Stimulated activated CD8-positive, alpha-beta memory T cell treated with anti-CD3 and anti-CD28 coated beads, Interleukin-12 subunit alpha, Interleukin-12 subunit beta, amount 100 ng/mL, for 24 hours (primary cell): Measurements from ENCODE around the gene FAM171A2.
A peak's percentile ranks its signal among the peaks of the same experiment; 100 is the strongest.
"Not testable (repeated sequence)": the region's sequence is repeated elsewhere in the genome, so short reads cannot be mapped to it uniquely, and the experiment has no call there.

ENCODE experiments used
- DNase-seq: peaks from one replicate; pipeline ENCODE4 v3.0.0-alpha.2; 2020; ENCODE audit errors: extremely low read depth

The FAM171A2 gene

DNA sequence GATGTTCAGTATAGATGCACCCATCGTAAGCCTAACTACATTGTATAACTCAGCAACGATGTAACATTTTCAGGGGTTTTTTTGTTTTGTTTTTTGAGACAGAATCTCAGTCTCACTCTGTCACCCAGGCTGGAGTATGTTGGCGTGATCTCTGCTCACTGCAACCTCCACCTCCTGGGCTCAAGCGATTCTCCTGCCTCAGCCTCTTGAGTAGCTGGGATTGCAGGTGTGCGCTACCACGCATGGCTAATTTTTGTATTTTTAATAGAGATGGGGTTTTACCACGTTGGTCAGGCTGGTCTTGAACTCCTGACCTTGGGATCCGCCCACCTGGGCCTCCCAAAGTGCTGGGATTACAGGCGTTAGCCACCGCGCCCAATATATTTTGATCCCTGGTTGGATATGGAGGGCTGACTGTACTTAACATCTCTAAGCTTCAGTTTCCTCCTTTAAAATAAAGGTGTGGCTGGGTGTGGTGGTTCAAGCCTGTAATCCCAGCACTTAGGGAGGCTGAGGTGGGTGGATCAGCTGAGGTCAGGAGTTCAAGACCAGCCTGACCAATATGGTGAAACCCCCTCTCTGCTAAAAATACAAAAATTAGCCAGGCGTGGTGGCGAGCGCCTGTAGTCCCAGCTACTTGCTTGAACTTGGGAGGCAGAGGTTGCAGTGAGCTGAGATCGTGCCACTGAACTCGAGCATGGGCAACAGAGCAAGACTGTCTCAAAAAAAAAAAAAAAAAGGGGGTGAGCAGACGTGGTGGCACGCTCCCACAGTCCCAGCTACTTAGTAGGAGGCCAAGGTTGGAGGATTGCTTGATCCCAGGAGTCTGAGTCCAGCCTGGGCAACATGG is 16.2 kb downstream of the FAM171A2 start:
- not testable (repeated sequence) for DNase-seq

DNA sequence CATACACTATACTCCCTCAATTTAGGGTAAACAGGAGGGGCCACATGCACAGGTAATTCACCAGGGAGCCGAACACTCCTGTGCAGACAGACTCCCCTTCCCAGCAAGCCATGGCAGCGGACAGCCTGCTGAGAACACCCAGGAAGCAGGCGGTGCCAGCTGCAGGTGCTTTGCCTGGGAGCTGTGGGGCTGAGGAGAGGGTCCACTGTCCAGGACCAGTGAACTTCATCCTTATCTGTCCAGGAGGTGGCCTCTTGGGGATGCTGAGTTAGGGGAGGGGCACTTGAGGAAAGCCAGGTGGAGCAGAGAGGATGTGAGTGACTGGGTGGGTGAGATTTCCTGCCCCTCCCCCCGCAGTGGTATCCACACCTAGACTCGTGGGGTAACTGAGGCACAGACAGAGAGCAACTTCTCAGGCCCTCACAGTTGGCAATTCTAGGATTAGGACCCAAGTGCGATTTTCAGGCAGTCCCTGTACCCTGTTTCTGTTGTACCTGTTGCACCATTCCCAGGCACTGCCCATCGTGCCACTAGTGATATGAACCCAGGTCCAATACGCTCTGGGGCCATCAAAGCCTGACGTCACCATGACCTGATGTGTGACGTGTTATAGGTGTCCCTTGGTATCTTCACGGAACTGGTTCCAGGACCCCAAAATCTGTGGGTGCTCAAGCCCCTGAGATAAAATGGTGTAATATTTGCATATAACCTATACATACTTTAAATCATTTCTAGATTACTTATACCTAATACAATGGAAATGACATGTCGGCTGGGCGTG is 17.4 kb downstream of the FAM171A2 start:
- no peak for DNase-seq

DNA sequence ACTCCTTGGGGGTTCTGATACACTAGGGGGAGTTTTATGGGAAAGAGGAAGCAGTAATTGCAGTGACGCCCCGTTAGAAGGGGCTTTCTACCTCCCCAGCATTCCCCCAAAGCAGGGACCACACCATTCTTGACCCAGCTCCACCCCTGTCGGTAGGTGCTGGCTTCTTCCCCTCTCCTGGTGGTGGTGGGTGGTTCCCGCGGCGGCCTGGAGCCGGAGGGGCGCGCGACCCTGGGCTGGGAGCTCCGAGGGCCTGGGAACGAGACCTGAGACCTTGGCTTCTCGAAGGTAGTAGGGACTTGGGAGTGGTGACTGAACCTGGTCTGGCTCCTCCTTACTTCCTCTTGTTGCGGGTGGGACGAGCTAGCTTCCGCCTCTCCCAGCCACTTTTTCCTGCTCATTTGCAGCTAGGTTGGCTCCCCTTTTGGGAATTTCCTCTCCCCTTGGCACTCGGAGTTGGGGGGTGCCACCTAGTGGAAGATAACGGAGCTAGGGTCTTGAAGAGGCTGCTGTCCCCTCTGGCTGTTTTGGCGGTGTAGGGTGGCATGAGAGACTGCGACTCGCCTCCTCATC is 18.1 kb downstream of the FAM171A2 start:
- DNase-seq: no peak

DNA sequence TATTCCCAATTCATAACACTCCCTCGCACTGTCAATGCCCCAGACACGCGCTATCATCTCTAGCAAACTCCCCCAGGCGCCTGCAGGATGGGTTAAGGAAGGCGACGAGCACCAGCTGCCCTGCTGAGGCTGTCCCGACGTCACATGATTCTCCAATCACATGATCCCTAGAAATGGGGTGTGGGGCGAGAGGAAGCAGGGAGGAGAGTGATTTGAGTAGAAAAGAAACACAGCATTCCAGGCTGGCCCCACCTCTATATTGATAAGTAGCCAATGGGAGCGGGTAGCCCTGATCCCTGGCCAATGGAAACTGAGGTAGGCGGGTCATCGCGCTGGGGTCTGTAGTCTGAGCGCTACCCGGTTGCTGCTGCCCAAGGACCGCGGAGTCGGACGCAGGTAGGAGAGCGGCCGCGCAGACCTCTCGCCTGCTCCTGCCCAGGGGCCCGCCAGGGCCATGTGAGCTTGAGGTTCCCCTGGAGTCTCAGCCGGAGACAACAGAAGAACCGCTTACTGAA is 18.7 kb downstream of the FAM171A2 start, which contains the start of gene GRN:
Gene GRN (plus strand): TSS at position 364 of the 515 bp plus-strand sequence. CDS start 3,863 bp downstream, outside the sequence.
- peak; percentile 67 for DNase-seq

DNA sequence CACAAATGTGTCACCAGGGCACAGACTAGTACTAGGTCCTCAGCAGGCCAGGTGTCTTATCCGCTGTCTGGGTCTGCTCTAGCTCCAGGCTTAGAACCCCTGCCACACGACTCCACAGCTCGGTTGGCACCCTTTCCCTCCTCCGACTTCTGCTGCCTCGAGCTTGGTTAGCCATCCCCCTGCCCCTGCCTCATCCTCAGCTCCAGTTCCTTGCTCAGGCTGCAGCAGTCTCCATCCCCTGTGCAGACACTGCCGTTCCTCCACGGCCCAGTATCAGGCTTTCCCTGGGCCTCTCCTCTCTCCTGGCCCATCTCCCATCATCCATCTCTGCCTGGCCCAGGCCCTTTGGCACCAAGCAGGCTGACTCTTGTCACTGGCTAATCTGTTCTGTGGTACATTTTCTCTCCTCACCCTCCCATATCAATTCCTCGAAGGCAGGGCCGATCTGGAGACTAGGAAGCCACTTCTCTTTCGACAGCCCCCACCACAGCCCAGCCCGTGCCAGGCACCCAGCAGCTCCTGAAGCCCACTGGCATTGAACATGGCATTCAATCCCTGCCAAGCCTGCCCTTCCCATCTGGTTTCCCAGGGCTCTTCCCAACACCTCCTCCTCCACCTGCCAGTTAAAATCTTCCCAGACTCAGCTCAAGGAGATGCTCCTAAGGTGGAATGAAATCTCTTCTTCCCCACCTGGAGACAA is 20.0 kb downstream of the FAM171A2 start:
- no peak for DNase-seq

DNA sequence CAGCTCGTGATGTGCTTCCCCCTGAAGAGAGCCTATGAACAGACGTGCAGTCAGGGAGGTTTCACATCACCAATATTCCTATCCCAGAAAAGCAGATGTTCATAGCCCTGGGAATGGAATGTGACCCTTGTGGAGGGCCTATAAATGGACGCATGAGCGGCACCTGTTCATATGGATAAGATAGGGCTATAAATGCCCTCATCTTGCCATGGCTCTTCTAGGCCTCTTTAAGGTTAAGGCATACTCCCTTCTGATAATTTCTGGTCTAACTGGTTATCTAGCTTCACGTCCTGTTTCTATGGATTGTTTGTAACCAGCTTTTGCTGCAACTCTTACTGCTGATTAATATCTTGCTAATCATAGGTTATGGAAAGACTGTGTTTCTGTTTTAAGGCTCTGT is 23.1 kb downstream of the FAM171A2 start:
- not testable (repeated sequence) for DNase-seq

DNA sequence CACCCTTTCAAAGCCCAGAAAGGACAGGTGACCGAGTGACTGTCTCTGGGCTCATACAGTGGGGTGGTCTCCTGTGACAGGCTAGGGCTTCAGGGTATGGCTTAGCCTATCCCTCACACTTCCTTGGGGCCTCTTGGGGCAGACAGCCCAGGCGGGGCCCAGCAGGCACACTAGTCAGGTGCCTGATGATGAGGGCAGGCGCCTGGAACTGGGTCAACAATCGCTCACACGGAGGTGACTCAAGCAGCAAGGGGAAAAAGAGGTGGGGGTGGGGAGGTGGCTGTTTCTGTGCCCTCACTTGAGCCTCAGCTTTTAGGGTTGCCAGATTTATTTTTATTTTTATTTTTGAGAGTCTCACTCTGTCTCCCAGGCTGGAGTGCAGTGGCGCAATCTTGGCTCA is 25.0 kb downstream of the FAM171A2 start:
- DNase-seq: no peak

DNA sequence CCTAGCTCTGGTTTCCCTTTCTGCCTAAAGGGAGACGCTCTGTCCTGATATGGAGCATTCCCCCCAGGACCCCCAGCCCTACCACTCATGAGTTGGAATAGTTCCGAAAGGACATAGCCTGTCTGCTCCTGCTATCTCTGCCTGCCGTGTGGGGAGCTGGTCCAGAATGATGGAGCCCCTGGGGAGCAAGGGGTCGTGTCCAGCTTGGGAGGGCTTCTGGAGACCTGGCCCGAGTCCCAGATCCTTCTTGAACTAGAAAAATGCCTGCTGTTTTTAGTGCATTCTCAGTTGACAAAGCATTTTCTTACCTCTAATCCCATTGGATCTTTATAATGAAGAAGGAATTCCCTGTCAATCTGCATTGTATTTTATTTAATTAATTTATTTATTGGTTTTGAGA is 27.7 kb downstream of the FAM171A2 start:
- no peak for DNase-seq

DNA sequence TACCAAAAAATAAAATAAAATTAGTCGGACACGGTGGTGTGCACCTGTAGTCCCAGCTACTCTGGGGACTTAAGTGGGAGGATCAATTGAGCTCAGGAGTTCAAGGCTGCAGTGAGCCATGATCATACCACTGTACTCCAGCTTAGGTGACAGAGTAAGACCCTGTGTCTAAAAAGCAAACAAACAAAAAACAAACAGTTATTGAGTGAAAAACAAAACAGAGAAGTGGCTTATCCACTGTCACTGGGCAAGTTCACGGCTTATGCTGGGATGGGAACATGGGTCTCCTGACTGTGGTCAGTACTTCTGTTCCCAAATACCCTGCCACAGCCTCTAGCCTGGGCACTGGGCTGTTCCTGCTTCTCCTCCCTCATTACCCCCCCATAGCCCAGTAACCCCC is 28.1 kb downstream of the FAM171A2 start:
- no peak for DNase-seq

DNA sequence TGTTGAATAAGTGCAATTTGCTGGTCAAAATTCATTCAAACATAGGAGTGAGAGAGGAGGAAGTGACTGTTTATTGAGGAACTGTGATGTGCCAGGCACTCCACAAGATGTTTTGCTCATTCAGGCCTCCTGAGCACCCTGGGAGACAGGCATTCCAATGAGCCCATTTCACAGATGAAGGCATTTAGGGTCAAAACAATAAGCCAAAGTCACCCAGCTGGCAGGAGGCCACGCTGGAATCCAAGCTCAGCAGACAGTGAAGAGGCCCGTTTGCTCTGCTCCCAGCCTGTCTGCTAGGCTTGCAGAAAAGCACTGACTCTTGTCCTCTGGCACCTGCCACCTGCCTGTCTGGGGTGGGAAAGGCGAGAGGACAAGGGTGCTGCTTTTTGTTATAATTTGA is 28.9 kb downstream of the FAM171A2 start:
- no peak for DNase-seq

DNA sequence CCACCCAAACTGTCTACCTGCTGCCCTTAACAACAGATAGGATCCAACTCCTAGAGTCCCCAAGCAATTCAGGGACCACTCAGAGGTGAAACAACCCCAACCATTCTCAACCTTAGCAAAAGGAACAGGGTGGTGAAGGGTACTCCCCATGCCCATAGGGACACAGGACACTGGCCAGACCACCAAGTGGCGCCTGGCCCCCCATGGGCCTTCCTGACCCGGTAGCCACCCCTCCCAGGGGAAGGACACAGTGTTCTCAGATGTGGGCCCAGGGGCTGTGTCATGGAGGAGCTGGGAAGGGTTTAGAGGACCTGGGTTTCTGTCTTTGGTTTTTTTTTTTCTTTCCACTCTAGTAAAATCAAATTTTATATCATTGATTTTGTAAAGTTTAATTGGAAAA is 29.3 kb downstream of the FAM171A2 start:
- DNase-seq: no peak

DNA sequence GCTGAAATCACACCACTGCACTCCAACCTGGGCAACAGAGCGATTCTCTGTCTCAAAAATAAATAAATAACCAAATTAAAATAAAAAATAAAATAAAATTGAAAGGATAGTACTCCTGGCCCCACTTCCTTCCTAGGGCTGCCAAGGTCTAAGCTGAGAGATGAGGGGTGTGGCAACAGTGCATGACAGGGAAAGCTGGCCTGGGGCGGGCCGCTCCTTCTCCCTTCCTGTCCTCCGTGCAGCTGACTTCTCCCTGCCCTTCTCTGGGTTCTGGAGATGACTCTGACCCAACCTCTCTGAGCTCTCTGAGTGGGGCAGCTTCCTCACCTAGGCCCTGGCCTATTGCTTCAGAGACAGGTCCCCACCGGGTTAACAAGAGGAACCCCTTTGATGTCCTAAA is 30.3 kb downstream of the FAM171A2 start:
- no peak for DNase-seq

DNA sequence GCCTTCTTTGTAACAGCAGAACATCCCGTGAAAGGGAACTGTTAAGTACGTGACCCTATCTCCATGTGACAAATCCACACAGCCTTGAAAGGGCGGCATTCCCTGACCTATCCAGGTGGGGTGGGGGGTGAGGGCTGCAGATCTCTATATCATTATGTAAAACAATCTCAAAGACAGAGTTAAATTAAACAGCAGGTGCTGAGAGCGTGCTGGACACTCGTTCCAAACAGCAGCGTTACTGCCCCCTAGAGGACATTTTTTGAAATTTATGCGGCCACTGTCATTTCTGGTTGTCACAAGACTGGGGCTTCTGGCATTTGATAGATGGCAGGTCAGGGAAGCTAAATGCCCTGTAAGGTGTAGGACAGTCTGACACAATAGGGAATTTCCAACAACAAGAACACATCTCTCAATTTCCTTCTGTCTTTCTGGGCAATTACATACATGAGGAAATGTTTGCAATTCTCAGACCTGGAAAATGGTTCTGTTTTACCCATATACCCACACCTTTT is 32.3 kb downstream of the FAM171A2 start:
- DNase-seq: no peak

DNA sequence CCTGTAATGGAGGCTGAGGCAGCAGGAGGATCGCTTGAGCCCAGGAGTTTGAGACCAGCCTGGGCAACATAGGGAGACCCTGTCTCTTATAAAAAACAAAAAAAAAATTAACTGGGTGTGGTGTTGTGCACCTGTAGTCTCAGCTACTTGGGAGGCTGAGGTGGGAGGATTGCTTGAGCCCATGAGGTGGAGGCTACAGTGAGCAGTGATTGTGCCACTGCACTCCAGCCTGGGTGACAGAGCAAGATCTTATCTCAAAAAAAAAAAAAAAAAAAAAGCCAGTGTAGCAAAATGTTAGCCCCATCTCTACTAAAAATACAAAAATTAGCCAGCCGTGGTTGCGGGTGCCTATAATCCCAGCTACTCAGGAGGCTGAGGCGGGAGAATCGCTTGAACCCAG is 33.4 kb downstream of the FAM171A2 start:
- DNase-seq: not testable (repeated sequence)

DNA sequence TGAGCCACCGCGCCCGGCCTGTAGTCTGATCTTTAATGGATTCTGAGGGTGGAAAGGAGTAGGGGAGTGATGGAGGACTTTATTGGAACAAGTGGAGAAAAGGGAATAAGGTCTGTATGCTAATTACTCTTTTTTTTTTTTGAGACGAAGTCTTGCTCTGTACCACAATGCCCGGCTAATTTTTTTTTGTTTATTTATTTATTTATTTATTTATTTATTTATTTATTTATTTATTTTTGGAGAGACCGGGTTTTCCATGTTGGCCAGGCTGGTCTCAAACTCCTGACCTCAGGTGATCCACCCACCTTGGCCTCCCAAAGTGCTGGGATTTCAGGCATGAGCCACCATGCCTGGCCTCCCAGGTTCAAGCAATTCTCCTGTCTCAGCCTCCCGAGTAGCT is 34.1 kb downstream of the FAM171A2 start:
- DNase-seq: not testable (repeated sequence)

DNA sequence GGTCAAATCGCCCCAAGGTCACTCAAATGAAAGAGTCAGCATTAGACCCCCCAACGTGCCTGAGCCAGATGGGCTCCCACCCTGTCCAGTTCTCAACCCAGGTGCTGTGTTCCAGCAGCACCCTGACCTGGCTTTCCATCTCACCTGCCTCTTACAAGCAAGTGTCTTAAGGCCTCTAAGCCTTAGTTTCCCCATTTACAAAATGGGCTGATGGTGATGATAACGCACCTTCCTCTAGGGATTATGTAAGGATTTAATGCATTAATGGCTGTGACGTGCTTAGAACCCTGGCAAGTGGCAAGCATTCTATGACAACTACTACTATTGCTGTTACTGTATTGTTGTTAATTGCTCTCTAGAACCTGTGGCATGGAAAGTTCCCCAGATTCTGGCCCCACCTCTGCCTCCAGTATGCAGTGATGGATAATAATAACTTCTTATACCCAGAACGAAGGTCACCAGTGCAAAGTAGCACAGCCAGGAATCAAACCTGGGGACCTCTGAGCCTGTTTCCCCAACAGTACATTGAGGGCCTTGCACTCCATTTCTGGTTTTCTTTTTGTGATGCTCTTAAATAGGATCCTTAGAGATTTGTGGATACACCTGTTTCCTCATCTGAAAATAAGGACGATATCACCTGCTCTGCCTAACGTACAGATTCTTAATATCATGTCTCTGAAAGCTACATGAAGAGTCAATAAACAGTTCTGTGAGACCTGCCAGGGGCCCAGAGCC is 35.8 kb downstream of the FAM171A2 start:
- no peak for DNase-seq

DNA sequence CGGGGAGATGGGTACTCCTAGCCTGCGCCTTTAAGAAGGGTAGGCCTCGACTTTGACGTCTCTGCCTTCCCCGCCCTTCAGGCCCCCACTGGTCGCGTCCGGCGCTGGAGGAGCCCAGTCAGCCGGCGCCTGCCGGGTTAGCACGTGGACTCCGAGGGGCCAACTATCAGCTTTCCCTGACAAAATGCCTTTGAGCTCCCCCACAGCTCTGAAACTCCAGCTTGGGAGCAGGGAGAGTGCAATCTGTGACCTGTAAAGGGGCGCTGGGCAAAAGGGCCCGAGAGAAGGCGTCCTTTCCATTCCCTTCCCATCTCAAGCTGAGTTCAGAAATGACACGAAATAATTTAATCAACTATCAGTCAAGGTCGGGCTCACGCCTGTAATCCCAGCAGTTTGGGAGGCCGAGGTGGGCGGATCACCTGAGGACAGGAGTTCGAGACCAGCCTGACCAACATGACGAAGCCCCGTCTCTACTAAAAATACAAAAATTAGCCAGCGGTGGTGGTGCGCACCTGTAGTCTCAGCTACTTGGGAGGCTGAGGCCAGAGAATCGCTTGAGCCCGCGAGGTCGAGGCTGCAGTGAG is 36.7 kb downstream of the FAM171A2 start:
- DNase-seq: peak; percentile 84

DNA sequence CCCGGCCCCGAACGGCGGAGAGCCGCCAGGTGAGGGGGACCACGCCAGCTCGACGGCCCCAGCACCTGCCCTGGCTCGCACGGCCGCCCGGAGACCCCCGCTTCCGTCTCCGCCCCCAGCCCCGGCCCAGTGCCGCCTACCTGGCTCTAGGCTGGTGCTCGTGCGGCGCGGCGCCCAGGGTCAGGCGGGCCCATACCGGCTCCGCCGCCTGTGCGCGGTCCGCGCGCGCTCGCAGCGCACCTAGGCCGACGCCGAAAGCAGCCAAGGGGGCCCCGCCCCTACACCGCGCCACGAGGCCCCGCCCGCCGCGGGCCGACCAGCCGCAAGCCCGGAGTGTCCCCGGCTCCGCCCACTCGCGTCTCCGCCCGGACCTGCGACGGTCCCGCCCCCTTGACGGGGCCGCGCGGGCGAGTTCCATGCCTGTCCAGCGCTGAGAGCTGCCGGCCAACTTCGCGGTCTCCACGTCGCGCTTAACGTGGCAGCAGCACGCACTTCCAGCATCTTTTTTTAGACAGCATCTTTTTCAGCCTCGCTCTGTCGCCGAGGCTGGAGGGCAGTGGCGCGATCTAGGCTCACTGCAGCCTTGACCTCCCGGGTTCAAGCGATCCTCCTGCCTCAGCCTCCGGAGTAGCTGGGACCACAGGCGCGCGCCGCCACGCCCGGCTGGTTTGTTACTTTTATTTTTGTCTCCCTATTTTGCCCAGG is 38.9 kb downstream of the FAM171A2 start, which contains the start of gene SLC25A39:
Gene SLC25A39 (minus strand): TSS at position 253 of the 705 bp plus-strand sequence. CDS start 1,261 bp downstream, outside the sequence.
- DNase-seq: peak; percentile 89

DNA sequence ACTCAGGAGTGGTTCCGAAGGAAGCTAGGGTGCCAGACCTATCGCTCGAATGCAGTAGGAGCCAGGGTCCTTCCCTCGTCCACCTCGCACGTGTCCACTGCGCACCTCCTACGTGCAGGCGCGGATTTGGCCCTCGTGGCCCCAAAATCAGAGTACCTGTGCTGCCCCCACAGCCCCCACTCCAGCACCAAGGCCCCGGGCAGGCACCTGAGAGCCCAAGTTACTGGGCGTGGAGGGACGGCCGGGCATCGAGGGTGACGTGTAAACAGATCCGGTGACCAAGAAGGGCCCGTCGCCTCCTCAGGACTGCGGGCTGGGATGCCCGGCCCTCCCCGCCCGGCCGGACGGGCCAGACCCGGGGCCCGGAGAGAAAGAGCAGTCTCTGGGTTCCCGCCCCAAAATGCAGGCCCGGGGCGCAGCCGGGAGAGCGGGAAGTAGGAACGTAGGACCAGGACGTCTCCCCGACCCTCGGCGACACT is 39.5 kb downstream of the FAM171A2 start:
- no peak for DNase-seq
